CD4-positive, CD25-positive, alpha-beta regulatory T cell (primary cell): ENCODE data around the gene MMP14. TPM values are rescaled to one million over a fixed set of nuclear protein-coding genes. Genes with fewer than 3 reads are reported as not detected.
A peak's percentile ranks its signal among the peaks of the same experiment; 100 is the strongest.

Experiments
- ATAC-seq, 2 donors: fragments of 150-1000 bp; cut with Tn5 transposase; one replicate each; pipeline ENCODE4 v1.10.0; 2021; ENCODE audit warnings: low read depth in 2 of 2, moderate number of reproducible peaks in 2 of 2, moderate library complexity in 1 of 2
- DNase-seq, 3 donors: peaks; one replicate each; pipeline versions ENCODE4 v3.0.0 to v3.0.0-alpha.2; 2012 to 2022; ENCODE audit warnings: mixed read lengths in 1 of 3
- H3K27ac ChIP-seq: one replicate; pipeline ENCODE4 v1.7.0; 2013; ENCODE audit warnings: mild to moderate bottlenecking, low read length; ENCODE audit not compliant: insufficient read depth, poor library complexity, severe bottlenecking
- H3K27me3 ChIP-seq: one replicate; pipeline ENCODE4 v1.7.0; 2013; ENCODE audit warnings: low read length; ENCODE audit not compliant: control insufficient read depth, insufficient read depth
- H3K36me3 ChIP-seq: one replicate; pipeline ENCODE4 v1.7.0; 2013; ENCODE audit warnings: mild to moderate bottlenecking, low read length, moderate library complexity; ENCODE audit not compliant: control insufficient read depth, insufficient read depth
- H3K4me1 ChIP-seq: 2 replicates; pipeline ENCODE4 v1.7.0; 2013; ENCODE audit warnings: mild to moderate bottlenecking, low read length; ENCODE audit not compliant: insufficient read depth, control insufficient read depth, poor library complexity, severe bottlenecking
- H3K4me3 ChIP-seq: one replicate; pipeline ENCODE4 v1.7.0; 2013; ENCODE audit warnings: low read depth, mild to moderate bottlenecking, low read length, moderate library complexity
- H3K9me3 ChIP-seq, 2 experiments: 1 replicate in 1 of 2; 2 replicates in 1 of 2; pipeline ENCODE4 v1.7.0; 2013; ENCODE audit warnings: low read length in 2 of 2, mild to moderate bottlenecking in 1 of 2, moderate library complexity in 1 of 2; ENCODE audit not compliant: control insufficient read depth in 2 of 2
- H3K27ac Mint-ChIP-seq, 3 donors: one replicate each; pipeline ENCODE4 v1.8.0; 2020 to 2022; ENCODE audit warnings: mild to moderate bottlenecking in 3 of 3, mixed read lengths in 3 of 3, moderate library complexity in 2 of 3
- H3K27me3 Mint-ChIP-seq: one replicate; pipeline ENCODE4 v1.8.0; 2022; ENCODE audit warnings: mild to moderate bottlenecking, mixed read lengths
- H3K36me3 Mint-ChIP-seq: one replicate; pipeline ENCODE4 v1.8.0; 2020; ENCODE audit warnings: mixed read lengths
- H3K4me1 Mint-ChIP-seq, 4 donors: one replicate each; pipeline ENCODE4 v1.8.0; 2020 to 2022; ENCODE audit warnings: mixed read lengths in 4 of 4, mild to moderate bottlenecking in 1 of 4
- H3K4me3 Mint-ChIP-seq, 4 donors: one replicate each; pipeline ENCODE4 v1.8.0; 2020 to 2022; ENCODE audit warnings: mild to moderate bottlenecking in 4 of 4, mixed read lengths in 4 of 4, moderate library complexity in 3 of 4
- H3K9me3 Mint-ChIP-seq, 7 donors: one replicate each; pipeline ENCODE4 v1.8.0; 2020 to 2022; ENCODE audit warnings: mixed read lengths in 7 of 7, mild to moderate bottlenecking in 3 of 7, moderate library complexity in 2 of 7
- polyA plus RNA-seq, 4 donors: library from polyadenylated mRNA; unstranded; fragments of 300-500 nt; fragmentation: Illumina TruSeq; gene quantifications; one replicate each; pipeline ENCODE4 v1.2.3, GENCODE V29; 2021
- total RNA-seq: library from RNA; stranded (reverse); gene quantifications from one replicate; pipeline ENCODE4 v1.2.3, GENCODE V29; 2022

Gene MMP14
- total and polyA plus RNA-seq, 5 donors from 2014 or later = 1.0 TPM; not detected in 4

GRCh38 chr14:22807432-22808087, 28.8 kb upstream of the MMP14 start:
- no peak overlapping the region for H3K27ac ChIP-seq
- no peak for ATAC-seq
- DNase-seq = no peak

GRCh38 chr14:22808388-22809209, 27.8 kb upstream of the MMP14 start:
- peaks cover 0 to 1% (median 0%) of the 10 kb centered on the region in 7 donors for H3K9me3 Mint-ChIP-seq
- H3K4me1 ChIP-seq = no peaks in the 10 kb centered on the region
- H3K9me3 ChIP-seq = no peaks in the 10 kb centered on the region
- DNase-seq (no peak), ATAC-seq (no peak)
- peaks cover 0 to 4% (median 0%) of the 10 kb centered on the region in 4 donors for H3K4me1 Mint-ChIP-seq
- no peaks in the 10 kb centered on the region for H3K27me3 ChIP-seq
- no peak overlapping the region for H3K4me3 ChIP-seq
- H3K4me3 Mint-ChIP-seq = no peak overlapping the region
- no peaks in the 10 kb centered on the region for H3K36me3 ChIP-seq
- peaks cover 23% of the 10 kb centered on the region for H3K27me3 Mint-ChIP-seq
- H3K27ac Mint-ChIP-seq = no peak overlapping the region
- H3K27ac ChIP-seq = no peak overlapping the region
- H3K36me3 Mint-ChIP-seq = no peaks in the 10 kb centered on the region

More at GRCh38 chr14:22807432-22808087, 28.8 kb upstream of the MMP14 start:
- Histone ChIP-seq H3K4me1 (no peaks in the 10 kb centered on the region), H3K27me3 (no peaks in the 10 kb centered on the region), H3K9me3 (no peaks in the 10 kb centered on the region), H3K36me3 (no peaks in the 10 kb centered on the region), H3K4me3 (no peak overlapping the region)
- Mint-ChIP-seq H3K27me3 (peaks cover 24% of the 10 kb centered on the region), H3K36me3 (no peaks in the 10 kb centered on the region), H3K4me3 (no peak overlapping the region), H3K9me3 (peaks cover 0 to 1% (median 0%) of the 10 kb centered on the region in 7 donors), H3K4me1 (peaks cover 0 to 4% (median 0%) of the 10 kb centered on the region in 4 donors), H3K27ac (no peak overlapping the region)

- Mint-ChIP-seq H3K36me3 (no peaks in the 10 kb centered on the region), H3K27ac (peak overlapping the region in 1 of 3 donors; percentile 26), H3K4me3 (no peak overlapping the region), H3K9me3 (peaks cover 0 to 1% (median 0%) of the 10 kb centered on the region in 7 donors), H3K4me1 (peaks cover 0 to 18% (median 6%) of the 10 kb centered on the region in 4 donors), H3K27me3 (peaks cover 19% of the 10 kb centered on the region)
- Histone ChIP-seq H3K9me3 (no peaks in the 10 kb centered on the region), H3K36me3 (no peaks in the 10 kb centered on the region), H3K27me3 (no peaks in the 10 kb centered on the region), H3K4me1 (no peaks in the 10 kb centered on the region), H3K4me3 (no peak overlapping the region), H3K27ac (no peak overlapping the region)
- DNase-seq (no peak), ATAC-seq (no peak)
Measured at GRCh38 chr14:22811722-22812121, 24.7 kb upstream of the MMP14 start.

- H3K27ac Mint-ChIP-seq = no peak overlapping the region
- no peaks in the 10 kb centered on the region for H3K36me3 ChIP-seq
- peak overlapping the region in 1 of 4 donors; percentile 48 for H3K4me3 Mint-ChIP-seq
- no peak overlapping the region for H3K27ac ChIP-seq
- H3K9me3 ChIP-seq = no peaks in the 10 kb centered on the region
- ATAC-seq (no peak), DNase-seq (no peak)
- H3K4me1 Mint-ChIP-seq = peaks cover 0 to 18% (median 7%) of the 10 kb centered on the region in 4 donors
- no peaks in the 10 kb centered on the region for H3K36me3 Mint-ChIP-seq
- peaks cover 17% of the 10 kb centered on the region for H3K27me3 Mint-ChIP-seq
- H3K4me1 ChIP-seq = no peaks in the 10 kb centered on the region
- H3K9me3 Mint-ChIP-seq = peaks cover 0 to 1% (median 0%) of the 10 kb centered on the region in 7 donors
- H3K27me3 ChIP-seq = no peaks in the 10 kb centered on the region
- H3K4me3 ChIP-seq = no peak overlapping the region
Measured at GRCh38 chr14:22812744-22813143, 23.6 kb upstream of the MMP14 start.

GRCh38 chr14:22813145-22813544, 23.2 kb upstream of the MMP14 start:
- ATAC-seq = no peak
- H3K4me1 Mint-ChIP-seq = peaks cover 0 to 18% (median 9%) of the 10 kb centered on the region in 4 donors
- Histone ChIP-seq H3K27ac (no peak overlapping the region), H3K4me3 (no peak overlapping the region), H3K9me3 (no peaks in the 10 kb centered on the region), H3K36me3 (no peaks in the 10 kb centered on the region), H3K4me1 (no peaks in the 10 kb centered on the region), H3K27me3 (no peaks in the 10 kb centered on the region)
- no peaks in the 10 kb centered on the region for H3K36me3 Mint-ChIP-seq
- H3K9me3 Mint-ChIP-seq = peaks cover 0 to 1% (median 0%) of the 10 kb centered on the region in 7 donors
- H3K27ac Mint-ChIP-seq = no peak overlapping the region
- DNase-seq = no peak
- H3K27me3 Mint-ChIP-seq = peaks cover 21% of the 10 kb centered on the region
- H3K4me3 Mint-ChIP-seq = peak overlapping the region in 1 of 4 donors; percentile 48

- Mint-ChIP-seq H3K27ac (no peak overlapping the region), H3K4me1 (peaks cover 0 to 24% (median 10%) of the 10 kb centered on the region in 4 donors)
Measured at GRCh38 chr14:22814373-22814772, 22.0 kb upstream of the MMP14 start.

GRCh38 chr14:22814941-22815713, 21.3 kb upstream of the MMP14 start, which contains the start of gene SLC7A7:
SLC7A7 (minus strand) TSS chr14:22815435; CDS start chr14:22813398, 2,037 bp downstream.
- Mint-ChIP-seq H3K9me3 (peaks cover 0 to 3% (median 0%) of the 10 kb centered on the region in 7 donors), H3K4me1 (peaks cover 0 to 26% (median 12%) of the 10 kb centered on the region in 4 donors), H3K27ac (peak within 1 kb of the TSS in 1 of 3 donors; percentile 44), H3K4me3 (no peak within 1 kb of the TSS), H3K27me3 (peaks cover 26% of the 10 kb centered on the region), H3K36me3 (no peaks in the 10 kb centered on the region)
- no peaks in the 10 kb centered on the region for H3K9me3 ChIP-seq
- no peaks in the 10 kb centered on the region for H3K27me3 ChIP-seq
- no peak within 1 kb of the TSS for H3K4me3 ChIP-seq
- H3K36me3 ChIP-seq = no peaks in the 10 kb centered on the region
- DNase-seq (no peak), ATAC-seq (no peak)
- H3K27ac ChIP-seq = no peak within 1 kb of the TSS
- no peaks in the 10 kb centered on the region for H3K4me1 ChIP-seq

More at GRCh38 chr14:22814373-22814772, 22.0 kb upstream of the MMP14 start:
- Histone ChIP-seq H3K9me3 (no peaks in the 10 kb centered on the region), H3K27ac (no peak overlapping the region), H3K36me3 (no peaks in the 10 kb centered on the region), H3K27me3 (no peaks in the 10 kb centered on the region), H3K4me3 (no peak overlapping the region), H3K4me1 (no peaks in the 10 kb centered on the region)
- H3K27me3 Mint-ChIP-seq = peaks cover 23% of the 10 kb centered on the region
- H3K4me3 Mint-ChIP-seq = no peak overlapping the region
- peaks cover 0 to 1% (median 0%) of the 10 kb centered on the region in 7 donors for H3K9me3 Mint-ChIP-seq
- ATAC-seq (no peak), DNase-seq (no peak)
- no peaks in the 10 kb centered on the region for H3K36me3 Mint-ChIP-seq
